ENCODE results near the gene LDB3. TPM values are rescaled to one million over a fixed set of nuclear protein-coding genes. Genes with fewer than 3 reads are reported as not detected.

Gene LDB3
- total RNA-seq, 1 donor from 2014 or later = not detected

- DNase-seq = no peak
Observed at GRCh38 chr10:86687750-86688149, 19.4 kb downstream of the LDB3 start.

DNA sequence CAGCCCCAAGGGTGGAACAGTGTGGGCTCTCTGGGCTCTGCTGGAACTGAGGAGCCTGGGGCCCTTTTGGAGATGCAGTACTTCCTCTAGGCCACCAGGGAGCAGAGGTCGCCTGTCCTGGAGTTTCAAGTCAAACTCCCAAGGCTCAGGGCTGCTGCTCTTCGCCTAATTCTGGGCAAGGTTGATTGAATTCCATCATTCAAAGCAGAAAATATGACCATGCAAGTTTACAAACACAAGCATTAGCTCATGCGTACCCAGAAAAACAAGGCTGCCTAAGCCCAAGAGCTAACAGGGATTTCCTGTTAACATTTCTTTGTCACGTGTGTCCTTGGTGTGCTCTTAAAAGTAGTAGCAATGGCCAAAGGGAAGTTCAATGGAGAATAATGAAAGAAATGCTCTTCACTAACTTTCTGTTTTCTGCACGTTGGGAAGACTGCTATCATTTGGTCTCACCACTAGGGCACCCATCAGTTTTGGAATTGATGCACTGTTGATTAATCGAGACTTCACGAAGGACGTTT lies 20.1 kb downstream of the LDB3 start:
- DNase-seq = peak; percentile 72

- no peak for DNase-seq
Observed at GRCh38 chr10:86689146-86689545, 20.8 kb downstream of the LDB3 start.

- no peak for DNase-seq
Observed at GRCh38 chr10:86690231-86690630, 21.9 kb downstream of the LDB3 start.

DNA sequence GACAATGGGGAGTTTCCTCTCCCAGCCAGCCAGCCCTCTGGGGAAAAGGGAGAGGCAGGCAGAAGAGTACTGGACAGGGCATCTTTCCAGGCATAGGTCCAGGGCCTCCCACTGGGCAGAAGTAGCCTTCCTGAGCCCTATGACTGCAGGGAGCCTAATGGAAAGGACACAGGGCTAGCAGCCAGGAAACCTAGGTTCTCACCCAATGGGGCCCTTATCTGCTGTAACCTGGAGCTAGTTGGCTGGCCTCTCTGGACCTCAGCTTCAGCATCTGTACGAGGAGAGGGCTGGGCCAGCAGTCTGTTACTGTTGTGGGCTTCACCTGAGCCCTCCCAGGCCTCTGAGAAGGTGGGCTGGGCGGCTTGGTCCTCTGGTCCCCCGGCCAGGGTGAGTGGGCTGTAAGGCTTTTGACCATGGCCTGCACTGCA lies 22.4 kb downstream of the LDB3 start:
- no peak for DNase-seq

DNA sequence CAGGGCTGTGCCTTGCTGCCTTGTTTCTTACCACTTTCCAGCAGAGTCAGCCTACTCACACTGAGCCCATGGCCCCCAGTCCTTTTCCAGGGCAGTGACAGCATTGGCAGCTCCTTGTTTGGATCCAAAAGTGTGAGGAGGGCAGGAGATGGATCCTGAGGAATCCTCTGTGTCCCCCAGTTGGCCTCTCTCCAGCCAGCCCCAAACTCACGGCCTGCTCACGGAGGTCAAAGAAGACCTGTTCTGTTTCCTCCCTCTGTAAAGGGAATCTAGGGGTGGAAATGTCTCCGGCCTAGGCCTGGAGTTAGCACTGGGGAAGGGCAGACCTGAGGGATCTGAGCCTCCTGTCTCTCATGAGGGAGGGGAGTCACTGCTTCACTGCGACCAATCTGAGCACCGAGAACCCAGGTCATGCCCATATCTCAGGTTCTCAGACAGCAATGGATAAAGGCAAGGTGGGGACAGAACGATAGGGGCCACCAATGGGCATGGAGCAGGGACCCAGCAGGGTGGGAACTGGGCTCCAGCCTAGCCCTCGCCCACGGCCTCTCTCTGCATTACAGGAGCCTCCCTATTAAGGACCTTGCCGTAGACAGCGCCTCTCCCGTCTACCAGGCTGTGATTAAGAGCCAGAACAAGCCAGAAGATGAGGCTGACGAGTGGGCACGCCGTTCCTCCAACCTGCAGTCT lies 23.2 kb downstream of the LDB3 start:
- DNase-seq = no peak

- no peak for DNase-seq
Observed at GRCh38 chr10:86692023-86692514, 23.8 kb downstream of the LDB3 start.

- DNase-seq = no peak
Observed at GRCh38 chr10:86692664-86693063, 24.4 kb downstream of the LDB3 start.

- DNase-seq = no peak
Observed at GRCh38 chr10:86693275-86693674, 25.0 kb downstream of the LDB3 start.

DNA sequence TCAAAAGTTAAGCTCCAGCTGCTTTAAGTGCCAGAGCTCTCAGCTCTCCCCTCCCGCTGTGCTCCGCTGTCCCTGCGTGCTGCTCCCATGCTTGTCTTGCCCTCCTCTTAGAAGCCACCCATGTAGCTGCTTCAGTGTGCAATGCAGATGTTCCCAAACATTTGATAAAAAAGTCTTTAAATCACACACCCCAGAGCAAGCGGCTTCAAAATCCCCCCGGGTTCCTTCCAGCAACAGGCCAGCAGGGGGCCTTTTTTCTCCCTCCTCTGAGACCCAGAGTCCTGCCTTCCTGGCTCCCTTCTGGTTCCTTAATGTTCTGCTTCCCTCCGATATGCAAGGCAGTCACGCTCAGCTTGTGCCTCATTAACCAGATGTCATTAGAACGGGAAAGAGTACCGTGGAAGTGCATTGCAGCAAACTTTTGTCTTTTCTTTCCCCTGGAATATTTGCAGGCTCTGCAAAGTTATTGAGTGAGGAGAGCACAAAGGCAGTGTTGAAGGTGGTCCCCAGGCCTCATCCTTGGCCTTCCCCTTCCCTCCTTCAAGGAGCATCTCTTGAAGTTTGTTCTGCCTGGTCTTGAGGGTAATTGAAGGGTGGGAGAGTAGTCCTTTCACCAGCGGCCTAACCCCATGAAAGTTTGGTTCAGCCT lies 25.5 kb downstream of the LDB3 start:
- peak; percentile 61 for DNase-seq

- no peak for DNase-seq
Observed at GRCh38 chr10:86698207-86698940, 30.1 kb downstream of the LDB3 start.

DNA sequence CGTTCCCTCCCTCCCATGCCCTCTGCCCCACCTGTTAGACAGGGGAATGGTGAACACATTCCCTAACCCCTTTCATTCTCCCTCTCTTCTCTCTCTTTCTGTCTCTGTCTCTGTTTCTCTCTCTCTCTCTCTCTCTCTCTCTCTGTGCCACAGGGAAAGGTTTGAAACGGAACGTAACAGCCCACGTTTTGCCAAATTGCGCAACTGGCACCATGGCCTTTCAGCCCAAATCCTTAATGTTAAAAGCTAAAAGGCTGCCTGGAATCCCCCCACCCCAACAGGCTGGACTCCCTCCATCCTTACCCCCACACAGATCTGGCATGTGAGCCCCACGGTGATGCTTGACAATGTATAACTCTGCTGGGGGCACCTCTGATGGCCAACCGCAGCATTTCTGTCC lies 30.8 kb downstream of the LDB3 start:
- DNase-seq = no peak

- DNase-seq = no peak
Observed at GRCh38 chr10:86699541-86699940, 31.2 kb downstream of the LDB3 start.

GRCh38 chr10:86699991-86700840 lies 31.9 kb downstream of the LDB3 start:
- DNase-seq = no peak

- DNase-seq = no peak
Observed at GRCh38 chr10:86700851-86701617, 32.7 kb downstream of the LDB3 start.

DNA sequence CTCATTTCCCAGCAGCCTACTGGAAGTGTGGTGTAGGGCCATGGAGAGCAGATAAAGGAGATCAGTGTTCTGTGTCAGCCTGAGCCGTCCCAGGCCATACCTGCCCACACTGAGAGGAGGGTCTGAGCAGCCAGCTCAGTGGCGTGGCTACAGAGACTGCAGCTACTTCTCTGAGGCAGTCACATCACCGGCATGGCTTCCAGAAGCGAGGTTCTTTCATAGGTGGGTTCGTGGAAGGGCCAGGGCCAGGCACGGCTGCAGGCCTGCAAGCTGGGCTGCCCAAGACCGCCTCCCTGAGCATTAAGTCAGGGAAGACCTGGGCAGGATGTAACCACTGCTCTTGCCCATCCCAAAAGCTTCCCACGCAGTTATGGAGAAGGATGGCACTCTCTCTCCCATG lies 34.9 kb downstream of the LDB3 start:
- DNase-seq = no peak

- no peak for DNase-seq
Observed at GRCh38 chr10:86705139-86705538, 36.8 kb downstream of the LDB3 start.

DNA sequence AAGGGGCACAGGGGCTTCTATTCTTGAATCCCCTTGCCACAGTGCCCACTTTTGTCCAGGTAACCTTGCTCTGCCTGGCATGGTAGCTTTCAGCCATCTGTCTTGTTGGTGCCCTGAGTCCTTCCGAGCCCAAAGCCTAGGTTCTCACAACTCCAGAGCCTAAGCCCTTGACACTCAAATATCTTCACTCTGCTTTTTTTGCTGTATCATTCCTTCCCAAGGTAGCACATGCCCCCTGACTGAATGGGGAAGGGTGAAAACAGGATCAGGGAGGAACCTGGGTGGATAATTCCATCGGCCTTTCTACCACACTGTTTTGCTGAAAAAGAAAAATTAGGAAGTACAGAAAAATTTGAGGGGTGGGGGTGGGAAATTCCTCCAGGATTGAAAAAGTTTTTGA lies 37.6 kb downstream of the LDB3 start:
- no peak for DNase-seq

- DNase-seq = no peak
Observed at GRCh38 chr10:86706401-86706841, 38.1 kb downstream of the LDB3 start.

DNA sequence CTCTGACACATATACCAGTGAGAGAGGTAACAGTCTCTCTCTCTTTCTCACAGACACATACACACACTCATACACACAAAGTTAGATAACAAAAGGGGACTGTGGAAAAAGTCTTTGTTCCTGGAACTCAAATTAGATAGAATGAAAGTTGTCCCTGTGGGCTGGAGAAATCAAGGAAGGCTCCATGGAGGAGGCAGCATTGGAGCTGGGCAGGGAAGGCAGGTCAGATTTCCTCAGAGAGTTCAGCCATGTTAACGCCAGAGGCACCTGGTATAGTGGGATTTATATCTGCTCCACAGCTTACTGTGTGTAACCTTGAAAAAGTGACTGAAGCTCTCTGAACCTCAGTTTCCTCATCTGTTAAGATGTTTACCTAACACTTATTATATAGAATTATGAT lies 38.7 kb downstream of the LDB3 start:
- no peak for DNase-seq

- DNase-seq = no peak
Observed at GRCh38 chr10:86707505-86707904, 39.2 kb downstream of the LDB3 start.
